Heart right ventricle (tissue), 16 donors: Measurements from ENCODE around the gene UST. TPM values are rescaled to one million over a fixed set of nuclear protein-coding genes. Genes with fewer than 3 reads are reported as not detected.

Experiments used
- ATAC-seq, 8 donors: fragments of 200-7000 bp; cut with Tn5 transposase; one replicate each; pipeline ENCODE4 v1.9.1; 2020; ENCODE audit warnings: mild to moderate bottlenecking in 8 of 8, moderate library complexity in 8 of 8, moderate number of reproducible peaks in 1 of 8
- DNase-seq, 2 donors: peaks; one replicate each; pipeline ENCODE4 v3.0.0-alpha.2; 2020
- H3K27ac ChIP-seq, 10 donors: fragments of 200-600 bp; sonication (generic) in 2 of 10; one replicate each; pipeline versions ENCODE4 v1.5.0 to v1.8.0; 2020 to 2022; ENCODE audit warnings: mild to moderate bottlenecking in 3 of 10
- H3K27me3 ChIP-seq, 7 donors: fragments of 200-600 bp; one replicate each; pipeline ENCODE4 v1.8.0; 2021 to 2022; ENCODE audit warnings: mild to moderate bottlenecking in 2 of 7
- H3K36me3 ChIP-seq, 9 donors: fragments of 200-600 bp; sonication (generic) in 1 of 9; one replicate each; pipeline versions ENCODE4 v1.5.0 to v1.8.0; 2020 to 2022; ENCODE audit warnings: mild to moderate bottlenecking in 2 of 9
- H3K4me1 ChIP-seq, 9 donors: fragments of 200-600 bp; sonication (generic) in 1 of 9; one replicate each; pipeline versions ENCODE4 v1.5.0 to v1.8.0; 2020 to 2022; ENCODE audit warnings: mild to moderate bottlenecking in 4 of 9
- H3K4me3 ChIP-seq, 10 donors: fragments of 200-600 bp; sonication (generic) in 2 of 10; one replicate each; pipeline versions ENCODE4 v1.5.0 to v1.8.0; 2020 to 2022; ENCODE audit warnings: mild to moderate bottlenecking in 7 of 10, moderate library complexity in 2 of 10
- H3K9me3 ChIP-seq, 11 donors: fragments of 200-600 bp in 10 of 11; sonication (generic) in 2 of 11; one replicate each; pipeline versions ENCODE4 v1.5.0 to v1.8.0; 2013 to 2022; ENCODE audit warnings: mild to moderate bottlenecking in 2 of 11, control low read depth in 1 of 11, moderate library complexity in 1 of 11
- CTCF ChIP-seq, 9 donors: fragments of 200-600 bp; sonication (generic) in 2 of 9; IDR thresholded peaks; one replicate each; pipeline versions ENCODE4 v1.5.0 to v1.8.0; 2021 to 2022; ENCODE audit warnings: antibody characterized with exemption in 9 of 9, mild to moderate bottlenecking in 5 of 9, moderate library complexity in 1 of 9
- WGBS, 2 donors: extraction: QIAGEN DNeasy Blood & Tissue Kit; methylation state at CpG; one replicate each; pipeline ENCODE4 v1.1.7; 2013; ENCODE audit warnings: inconsistent platforms in 1 of 2; 5-methylcytosine and 5-hydroxymethylcytosine counted together
- intact Hi-C, 10 donors: fragments of 100-400 bp; cut with DNase I; formaldehyde crosslinking; loops; one replicate each; pipeline versions ENCODE4 v1.11.1 to v1.14.2; 2022
- polyA plus RNA-seq, 2 donors: library from polyadenylated mRNA; stranded (reverse); fragments of 200-250 nt; gene quantifications; one replicate each; pipeline ENCODE4 v1.2.3, GENCODE V29; 2013
- total RNA-seq, 10 donors: library from RNA; stranded (reverse); fragmentation: NEBNext Ultra II Directional in 3 of 10; extraction: Animal tissue kit (Norgen Biotek cat#: 25700) in 3 of 10; gene quantifications; one replicate each; pipeline versions ENCODE4 v1.2.1 to v1.2.4, GENCODE V29; 2021 to 2023
- donor health status: Arrhythmogenic right ventricular cardiomyopathy.
- donor health status: ischemic (EF 13 %, LVEDD 7.1; RV severe dilation, severe dysfunction).
- donor health status: healthy with polysubstance abuse.
- donor health status: DM: no; HTN: yes; CAD: no.
- donor health status: DM: no; HTN: no; CAD: no.
- donor health status: ischemic (EF 25% LVEDD 6.9; RV normal size, moderate dysfunction).
- donor health status: ischemic (EF 25% LVEDD 5.7; RV mildly dilated, moderate dysfunction).
- donor health status: healthy.
- donor health status: DM: yes; HTN: yes; CAD: no.
- donor health status: Ischemic cardiomyopathy.
- donor health status: ischemic (EF 35%, LVEDD 5.7; RV mildly dilated, moderate dysfunction).
- donor health status: nonischemic (EF 11% LVEDD 7.7; RV severe dilation, severe dysfunction).
- donor health status: DM: yes; HTN: yes; CAD: no.
- donor health status: PGD.
- donor health status: ischemic (EF 29% LVEDD 5.4; RV normal size, mild dysfunction).
- donor health status: nonischemic (EF 23%, LVEDD 6.1; RV moderate dilation, normal function).

UST gene
- total and polyA plus RNA-seq, 12 donors = 1.6 to 4.1 (median 2.3) TPM

GRCh38 chr6:149088361-149088760 lies 341.5 kb downstream of the UST start:
- no peak overlapping the region for H3K4me3 ChIP-seq
- TF ChIP-seq CTCF (IDR thresholded peaks at IDR 0.05) = no peak
- 90% methylated on average over 9 of the region's 9 CpGs for WGBS, 2 donors
- intact Hi-C loops = loop anchor here in 4 of 10 donors (10.0 kb wide), 3 partner anchors 226 to 426 kb away; partner anchors contain the start of gene TAB2 (in 1 of the 4)
- DNase-seq (no peak), ATAC-seq (no peak)
- no peaks in the 10 kb centered on the region for H3K36me3 ChIP-seq
- no peak overlapping the region for H3K27ac ChIP-seq
- H3K9me3 ChIP-seq = no peaks in the 10 kb centered on the region
- H3K27me3 ChIP-seq = peaks cover 0 to 32% (median 1%) of the 10 kb centered on the region in 7 donors
- peaks cover 0 to 2% (median 0%) of the 10 kb centered on the region in 9 donors for H3K4me1 ChIP-seq

- Histone ChIP-seq H3K36me3 (no peaks in the 10 kb centered on the region), H3K27me3 (peaks cover 0 to 41% (median 3%) of the 10 kb centered on the region in 7 donors), H3K4me1 (peaks cover 0 to 12% (median 0%) of the 10 kb centered on the region in 9 donors), H3K27ac (no peak overlapping the region), H3K4me3 (no peak overlapping the region), H3K9me3 (no peaks in the 10 kb centered on the region)
- no peak for DNase-seq
- TF ChIP-seq CTCF (IDR thresholded peaks at IDR 0.05) = no peak
- ATAC-seq = peak in 1 of 8 donors; percentile 39
- intact Hi-C loops = loop anchor here in 4 of 10 donors (10.0 kb wide), 3 partner anchors 225 to 425 kb away; partner anchors contain the start of gene TAB2 (in 1 of the 4)
- 84% methylated on average over 8 of the region's 8 CpGs for WGBS, 2 donors
Measured at GRCh38 chr6:149089510-149089909, 342.7 kb downstream of the UST start.

- Histone ChIP-seq H3K36me3 (no peaks in the 10 kb centered on the region), H3K27ac (no peak overlapping the region), H3K4me1 (peaks cover 0 to 23% (median 0%) of the 10 kb centered on the region in 9 donors), H3K9me3 (no peaks in the 10 kb centered on the region), H3K4me3 (no peak overlapping the region), H3K27me3 (peaks cover 0 to 44% (median 3%) of the 10 kb centered on the region in 7 donors)
- ATAC-seq (no peak), DNase-seq (no peak)
- intact Hi-C loops = loop anchor here in 1 of 10 donors (5.0 kb wide), 1 partner anchor 336 kb away; no protein-coding TSS in a partner anchor
- TF ChIP-seq CTCF (IDR thresholded peaks at IDR 0.05) = no peak
- WGBS, 2 donors = 84 to 88% methylated on average over 4 of the region's 4 CpGs
Measured at GRCh38 chr6:149090937-149091336, 344.1 kb downstream of the UST start.

- Histone ChIP-seq H3K4me3 (no peak overlapping the region), H3K27ac (no peak overlapping the region), H3K4me1 (peaks cover 0 to 23% (median 0%) of the 10 kb centered on the region in 9 donors), H3K27me3 (peaks cover 0 to 22% (median 0%) of the 10 kb centered on the region in 7 donors), H3K36me3 (no peaks in the 10 kb centered on the region), H3K9me3 (peaks cover 0 to 16% (median 8%) of the 10 kb centered on the region in 11 donors)
- TF ChIP-seq CTCF (IDR thresholded peaks at IDR 0.05) = no peak
- 62 to 68% methylated on average over 3 of the region's 3 CpGs for WGBS, 2 donors
- DNase-seq (no peak), ATAC-seq (no peak)
- intact Hi-C loops = loop anchor here in 1 of 10 donors (5.0 kb wide), 1 partner anchor 334 kb away; no protein-coding TSS in a partner anchor
Measured at GRCh38 chr6:149093643-149094042, 346.8 kb downstream of the UST start.
